Sigmoid colon (tissue), 4 donors: ENCODE measurements around the gene BOD1.

ENCODE experiments used
- POLR2AphosphoS5 ChIP-seq, 4 donors: sonication (generic); formaldehyde crosslinking; IDR thresholded peaks; one replicate each; pipeline ENCODE4 v1.6.1; 2017; ENCODE audit warnings: antibody characterized with exemption in 4 of 4
- TF ChIP-seq, protein P1 (sequence below), 4 experiments: fragments of 450-650 bp in 3 of 4; fragments of 200-600 bp in 1 of 4; IDR thresholded peaks; one replicate each; pipeline ENCODE4 v1.5.1; 2016 to 2019; ENCODE audit warnings: antibody characterized with exemption in 4 of 4, mild to moderate bottlenecking in 3 of 4, moderate library complexity in 2 of 4

- TF ChIP-seq, protein P1, sequence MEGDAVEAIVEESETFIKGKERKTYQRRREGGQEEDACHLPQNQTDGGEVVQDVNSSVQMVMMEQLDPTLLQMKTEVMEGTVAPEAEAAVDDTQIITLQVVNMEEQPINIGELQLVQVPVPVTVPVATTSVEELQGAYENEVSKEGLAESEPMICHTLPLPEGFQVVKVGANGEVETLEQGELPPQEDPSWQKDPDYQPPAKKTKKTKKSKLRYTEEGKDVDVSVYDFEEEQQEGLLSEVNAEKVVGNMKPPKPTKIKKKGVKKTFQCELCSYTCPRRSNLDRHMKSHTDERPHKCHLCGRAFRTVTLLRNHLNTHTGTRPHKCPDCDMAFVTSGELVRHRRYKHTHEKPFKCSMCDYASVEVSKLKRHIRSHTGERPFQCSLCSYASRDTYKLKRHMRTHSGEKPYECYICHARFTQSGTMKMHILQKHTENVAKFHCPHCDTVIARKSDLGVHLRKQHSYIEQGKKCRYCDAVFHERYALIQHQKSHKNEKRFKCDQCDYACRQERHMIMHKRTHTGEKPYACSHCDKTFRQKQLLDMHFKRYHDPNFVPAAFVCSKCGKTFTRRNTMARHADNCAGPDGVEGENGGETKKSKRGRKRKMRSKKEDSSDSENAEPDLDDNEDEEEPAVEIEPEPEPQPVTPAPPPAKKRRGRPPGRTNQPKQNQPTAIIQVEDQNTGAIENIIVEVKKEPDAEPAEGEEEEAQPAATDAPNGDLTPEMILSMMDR (IDR thresholded peaks at IDR 0.05) = no peak
- TF ChIP-seq POLR2AphosphoS5 (IDR thresholded peaks at IDR 0.05) = no peak
Observed at GRCh38 chr5:173643964-173644363, 27.5 kb upstream of the BOD1 start.
